ENCODE results near the gene ELOA. TPM values are rescaled to one million over a fixed set of nuclear protein-coding genes. Genes with fewer than 3 reads are reported as not detected.

Gene ELOA
- total and polyA plus RNA-seq, 9 of the 15 experiments (the other 6 are each of a cell fraction or from before 2014, with no cell fraction given), result 31.9 to 98.6 (median 61.3) TPM

DNA sequence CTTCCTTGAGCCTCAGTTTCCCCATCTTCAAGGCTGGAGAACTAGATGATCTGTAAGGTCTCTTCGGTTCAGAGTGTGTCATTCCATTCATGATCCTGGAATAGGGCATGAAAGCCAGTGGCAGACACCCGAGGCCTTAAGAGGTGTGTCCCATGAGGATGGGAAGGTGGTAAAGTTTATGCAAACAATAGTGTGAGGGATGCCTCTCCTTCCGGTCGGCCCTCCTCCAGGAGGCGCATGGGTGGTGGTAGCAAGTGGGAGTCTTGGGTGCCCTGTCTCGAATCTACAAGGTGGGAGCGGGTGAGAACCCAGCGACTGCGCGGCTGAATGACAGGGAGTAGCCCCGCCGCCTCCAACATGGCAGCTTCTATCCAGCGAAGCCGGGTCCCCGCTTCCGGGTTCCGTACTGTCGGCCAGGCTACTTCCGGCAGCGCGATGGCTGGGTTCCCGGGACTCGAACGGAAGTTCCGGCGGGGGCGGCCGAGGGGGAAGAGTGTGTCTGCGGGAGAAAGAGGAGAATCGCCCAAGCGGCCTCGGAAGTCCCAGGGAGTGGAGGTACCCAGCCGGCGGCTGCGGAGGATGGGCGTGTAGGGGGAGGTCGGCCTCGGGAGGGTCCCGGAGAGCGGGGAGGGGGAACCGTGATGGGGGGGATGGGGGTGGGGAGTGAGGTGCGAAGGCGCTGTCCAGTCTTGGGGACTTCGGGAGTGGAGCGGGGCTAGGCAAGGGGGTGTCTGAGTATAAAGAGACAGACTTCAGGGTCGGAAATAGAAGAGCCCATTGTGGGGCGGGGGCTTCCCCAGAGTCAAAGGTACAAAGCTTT lies 47.6 kb downstream of the ELOA start, which contains the start of gene LYPLA2 (continued):
- TF ChIP-seq POLR3A (IDR thresholded peaks at IDR 0.05; ENCODE audit: borderline replicate concordance, extremely low read depth, insufficient read depth, insufficient read length), result no peak
- no peak for TF ChIP-seq STAT5B (CRISPR knock-in tag; IDR thresholded peaks at IDR 0.05)
- TF ChIP-seq SIX5 (IDR thresholded peaks at IDR 0.05; ENCODE audit: borderline replicate concordance in 1 of 2, insufficient read depth in 1 of 2, low read depth in 1 of 2, low read length in 2 of 2), result peak in 1 of 2 experiments; percentile 48; a peak in 1 of 4 replicates
- TF ChIP-seq, protein P1, sequence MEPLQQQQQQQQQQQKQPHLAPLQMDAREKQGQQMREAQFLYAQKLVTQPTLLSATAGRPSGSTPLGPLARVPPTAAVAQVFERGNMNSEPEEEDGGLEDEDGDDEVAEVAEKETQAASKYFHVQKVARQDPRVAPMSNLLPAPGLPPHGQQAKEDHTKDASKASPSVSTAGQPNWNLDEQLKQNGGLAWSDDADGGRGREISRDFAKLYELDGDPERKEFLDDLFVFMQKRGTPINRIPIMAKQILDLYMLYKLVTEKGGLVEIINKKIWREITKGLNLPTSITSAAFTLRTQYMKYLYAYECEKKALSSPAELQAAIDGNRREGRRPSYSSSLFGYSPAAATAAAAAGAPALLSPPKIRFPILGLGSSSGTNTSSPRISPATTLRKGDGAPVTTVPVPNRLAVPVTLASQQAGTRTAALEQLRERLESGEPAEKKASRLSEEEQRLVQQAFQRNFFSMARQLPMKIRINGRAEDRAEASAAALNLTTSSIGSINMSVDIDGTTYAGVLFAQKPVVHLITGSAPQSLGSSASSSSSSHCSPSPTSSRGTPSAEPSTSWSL (CRISPR knock-in tag; IDR thresholded peaks at IDR 0.05; ENCODE audit: borderline replicate concordance), result no peak
- TF ChIP-seq, protein P2, sequence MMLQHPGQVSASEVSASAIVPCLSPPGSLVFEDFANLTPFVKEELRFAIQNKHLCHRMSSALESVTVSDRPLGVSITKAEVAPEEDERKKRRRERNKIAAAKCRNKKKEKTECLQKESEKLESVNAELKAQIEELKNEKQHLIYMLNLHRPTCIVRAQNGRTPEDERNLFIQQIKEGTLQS (IDR thresholded peaks at IDR 0.05), result no peak
- TF ChIP-seq, protein P2 (CRISPR knock-in tag; conservative IDR thresholded peaks at IDR 0.05), result no peak
- no peak for TF ChIP-seq ADNP (tag; IDR thresholded peaks at IDR 0.05)
- peak; percentile 63 for TF ChIP-seq MEIS2 (IDR thresholded peaks at IDR 0.05; ENCODE audit: partially characterized antibody)
- TF ChIP-seq ZNF311 (CRISPR knock-in tag; IDR thresholded peaks at IDR 0.05), result no peak
- no peak for TF ChIP-seq BRCA1 (IDR thresholded peaks at IDR 0.05)
- TF ChIP-seq BRCA1 (CRISPR knock-in tag; IDR thresholded peaks at IDR 0.05), result 0 out of 2 replicates have a peak, but pooled peaks have one; percentile 80
- TF ChIP-seq HDAC1 (IDR thresholded peaks at IDR 0.05), result peak in 1 of 2 experiments; percentile 88; a peak in 2 of 4 replicates
- TF ChIP-seq BRD4 (IDR thresholded peaks at IDR 0.05), result peak; percentile 85; the same call in 1 of the 2 replicates
- peak; percentile 49 for TF ChIP-seq NCOR1 (IDR thresholded peaks at IDR 0.05)
- peak; percentile 95 for TF ChIP-seq EGR1 (conservative IDR thresholded peaks at IDR 0.05)
- TF ChIP-seq CREM (IDR thresholded peaks at IDR 0.05; ENCODE audit: low read depth), result peak; percentile 73
- no peak for TF ChIP-seq NFYB (IDR thresholded peaks at IDR 0.05; ENCODE audit: extremely low read depth, insufficient read length)
- no peak for TF ChIP-seq PHTF2 (CRISPR knock-in tag; IDR thresholded peaks at IDR 0.05)
- TF ChIP-seq MYC (IDR thresholded peaks at IDR 0.05; ENCODE audit: low read depth, low read length), result no peak
- TF ChIP-seq MYC (CRISPR knock-in tag; IDR thresholded peaks at IDR 0.05; ENCODE audit: borderline replicate concordance, low read depth), result no peak; the same call in 1 of the 2 replicates
- no peak; the same call in 1 of the 2 replicates for TF ChIP-seq POLR2AphosphoS5 (IDR thresholded peaks at IDR 0.05; ENCODE audit: control insufficient read depth, insufficient read depth, low read depth, low read length)
- TF ChIP-seq, protein P3, sequence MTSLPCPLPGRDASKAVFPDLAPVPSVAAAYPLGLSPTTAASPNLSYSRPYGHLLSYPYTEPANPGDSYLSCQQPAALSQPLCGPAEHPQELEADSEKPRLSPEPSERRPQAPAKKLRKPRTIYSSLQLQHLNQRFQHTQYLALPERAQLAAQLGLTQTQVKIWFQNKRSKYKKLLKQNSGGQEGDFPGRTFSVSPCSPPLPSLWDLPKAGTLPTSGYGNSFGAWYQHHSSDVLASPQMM (CRISPR knock-in tag; IDR thresholded peaks at IDR 0.05), result no peak
- peak; percentile 37; the same call in 1 of the 2 replicates for TF ChIP-seq L3MBTL2 (IDR thresholded peaks at IDR 0.05)

All from K562 (cell line).